ENCODE results near the gene VWA3B. TPM values are rescaled to one million over a fixed set of nuclear protein-coding genes. Genes with fewer than 3 reads are reported as not detected.

VWA3B gene
- total RNA-seq, 2 donors from 2014 or later: 4.0 TPM; not detected in 1

- DNase-seq (ENCODE audit: low spot score): no peak
- TF ChIP-seq POLR2AphosphoS5 (IDR thresholded peaks at IDR 0.05) (no peak), CTCF (IDR thresholded peaks at IDR 0.05) (no peak), POLR2A (IDR thresholded peaks at IDR 0.05) (no peak)
- intact Hi-C loops (cut with DNase I): no loop called here
- H3K27ac ChIP-seq: no peak overlapping the region
- no peaks in the 10 kb centered on the region for H3K27me3 ChIP-seq (replicated peaks; ENCODE audit: insufficient read depth)
- no peak overlapping the region for H3K4me3 ChIP-seq
- no peaks in the 10 kb centered on the region for H3K9me3 ChIP-seq
- 83% methylated on average over 8 of the region's 8 CpGs for WGBS
- no peaks in the 10 kb centered on the region for H3K36me3 ChIP-seq
- no peaks in the 10 kb centered on the region for H3K4me1 ChIP-seq (replicated peaks)
Observed at GRCh38 chr2:98157557-98157956, 70.6 kb downstream of the VWA3B start.

GRCh38 chr2:98158305-98158704, 71.3 kb downstream of the VWA3B start:
- DNase-seq (ENCODE audit: low spot score): no peak
- Histone ChIP-seq H3K4me3 (no peak overlapping the region), H3K27ac (no peak overlapping the region), H3K9me3 (no peaks in the 10 kb centered on the region), H3K27me3 (replicated peaks; ENCODE audit: insufficient read depth) (no peaks in the 10 kb centered on the region), H3K4me1 (replicated peaks) (no peaks in the 10 kb centered on the region), H3K36me3 (no peaks in the 10 kb centered on the region)
- intact Hi-C loops (cut with DNase I): no loop called here
- TF ChIP-seq POLR2AphosphoS5 (IDR thresholded peaks at IDR 0.05): no peak
- TF ChIP-seq CTCF (IDR thresholded peaks at IDR 0.05): no peak
- TF ChIP-seq POLR2A (IDR thresholded peaks at IDR 0.05): no peak
- WGBS: 85% methylated on average over 8 of the region's 8 CpGs

GRCh38 chr2:98160554-98160953, 73.6 kb downstream of the VWA3B start:
- TF ChIP-seq POLR2A (IDR thresholded peaks at IDR 0.05) (no peak), POLR2AphosphoS5 (IDR thresholded peaks at IDR 0.05) (no peak), CTCF (IDR thresholded peaks at IDR 0.05) (no peak)
- no peaks in the 10 kb centered on the region for H3K4me1 ChIP-seq (replicated peaks)
- 31% methylated on average over 4 of the region's 4 CpGs for WGBS
- no peaks in the 10 kb centered on the region for H3K36me3 ChIP-seq
- no peaks in the 10 kb centered on the region for H3K27me3 ChIP-seq (replicated peaks; ENCODE audit: insufficient read depth)
- intact Hi-C loops (cut with DNase I): no loop called here
- no peak for DNase-seq (ENCODE audit: low spot score)
- no peaks in the 10 kb centered on the region for H3K9me3 ChIP-seq
- no peak overlapping the region for H3K4me3 ChIP-seq
- H3K27ac ChIP-seq: no peak overlapping the region

GRCh38 chr2:98161186-98161585, 74.2 kb downstream of the VWA3B start:
- no peak overlapping the region for H3K27ac ChIP-seq
- no peaks in the 10 kb centered on the region for H3K27me3 ChIP-seq (replicated peaks; ENCODE audit: insufficient read depth)
- no peak overlapping the region for H3K4me3 ChIP-seq
- no peaks in the 10 kb centered on the region for H3K4me1 ChIP-seq (replicated peaks)
- DNase-seq (ENCODE audit: low spot score): no peak
- TF ChIP-seq POLR2AphosphoS5 (IDR thresholded peaks at IDR 0.05) (no peak), CTCF (IDR thresholded peaks at IDR 0.05) (no peak), POLR2A (IDR thresholded peaks at IDR 0.05) (no peak)
- no peaks in the 10 kb centered on the region for H3K36me3 ChIP-seq
- 64% methylated on average over 4 of the region's 4 CpGs for WGBS
- intact Hi-C loops (cut with DNase I): no loop called here
- no peaks in the 10 kb centered on the region for H3K9me3 ChIP-seq

- H3K36me3 ChIP-seq: no peaks in the 10 kb centered on the region
- WGBS: 97% methylated on average over 2 of the region's 2 CpGs
- H3K4me3 ChIP-seq: no peak overlapping the region
- no peak for DNase-seq (ENCODE audit: low spot score)
- no peak overlapping the region for H3K27ac ChIP-seq
- no peaks in the 10 kb centered on the region for H3K4me1 ChIP-seq (replicated peaks)
- intact Hi-C loops (cut with DNase I): no loop called here
- no peaks in the 10 kb centered on the region for H3K27me3 ChIP-seq (replicated peaks; ENCODE audit: insufficient read depth)
- no peaks in the 10 kb centered on the region for H3K9me3 ChIP-seq
- TF ChIP-seq CTCF (IDR thresholded peaks at IDR 0.05) (no peak), POLR2A (IDR thresholded peaks at IDR 0.05) (no peak), POLR2AphosphoS5 (IDR thresholded peaks at IDR 0.05) (no peak)
Observed at GRCh38 chr2:98164256-98164655, 77.3 kb downstream of the VWA3B start.

Data from prostate gland (tissue), 2 donors.